HG02852 (cell line): Measurements from ENCODE around the gene TACC3.

Experiments used
- ATAC-seq: cut with Tn5 transposase; IDR thresholded peaks from one replicate; pipeline ENCODE4 v1.9.1; 2021; ENCODE audit warnings: mild to moderate bottlenecking, moderate library complexity; ENCODE audit not compliant: unreplicated experiment

Gene TACC3

DNA sequence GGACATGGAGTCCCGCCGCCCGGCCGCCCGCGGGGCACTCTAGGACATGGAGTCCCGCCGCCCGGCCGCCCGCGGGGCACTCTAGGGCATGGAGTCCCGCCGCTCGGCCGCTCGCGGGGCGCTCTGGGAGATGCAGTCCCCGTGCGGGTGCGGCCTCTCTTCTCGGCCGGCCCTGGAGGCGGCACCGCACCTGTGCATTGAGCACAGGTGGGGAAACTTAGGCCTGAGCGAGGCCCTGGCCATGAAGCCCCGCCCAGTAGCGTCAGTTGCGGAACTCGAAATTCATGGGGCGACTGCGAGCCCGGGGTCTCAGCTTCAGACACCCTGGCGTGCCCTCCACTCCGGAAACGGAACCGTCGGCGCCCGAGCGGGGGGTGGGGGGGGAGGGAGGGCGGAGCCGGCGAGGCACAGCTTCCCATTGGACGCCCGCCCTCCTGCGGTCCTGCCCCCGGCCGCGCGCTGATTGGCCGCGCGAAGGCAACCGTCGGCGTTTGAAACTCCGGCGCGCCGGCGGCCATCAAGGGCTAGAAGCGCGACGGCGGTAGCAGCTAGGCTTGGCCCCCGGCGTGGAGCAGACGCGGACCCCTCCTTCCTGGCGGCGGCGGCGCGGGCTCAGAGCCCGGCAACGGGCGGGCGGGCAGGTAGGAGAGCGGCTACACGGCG, at the start of gene TACC3, which contains the start of gene TMEM129:
Gene TACC3 (plus strand): TSS at position 519 of the 663 bp plus-strand sequence. CDS start 1,901 bp downstream, outside the sequence.
Gene TMEM129 (minus strand): TSS at position 321 of the 663 bp plus-strand sequence. CDS start 486 bp downstream, outside the sequence.
- ATAC-seq, result peak; percentile 81

DNA sequence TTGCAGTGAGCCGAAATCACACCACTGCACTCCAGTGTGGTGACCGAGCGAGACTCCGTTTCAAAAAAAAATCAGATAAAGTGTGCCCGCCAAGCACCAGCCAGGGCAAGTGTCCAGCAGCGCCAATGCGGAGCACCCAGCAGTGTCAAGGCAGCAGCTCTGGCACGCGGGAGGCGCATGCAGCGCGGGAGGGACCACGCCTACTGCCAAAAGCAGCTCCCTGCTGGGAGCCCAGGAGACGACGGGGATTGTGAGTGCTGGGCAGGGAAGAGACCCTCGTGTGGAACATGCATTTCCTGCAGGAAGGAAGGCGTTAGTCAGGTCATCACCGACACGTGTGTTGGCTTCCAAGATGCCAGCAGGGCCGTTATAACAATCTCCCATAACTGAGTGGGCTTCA, 47.6 kb upstream of the TACC3 start:
- no peak for ATAC-seq

DNA sequence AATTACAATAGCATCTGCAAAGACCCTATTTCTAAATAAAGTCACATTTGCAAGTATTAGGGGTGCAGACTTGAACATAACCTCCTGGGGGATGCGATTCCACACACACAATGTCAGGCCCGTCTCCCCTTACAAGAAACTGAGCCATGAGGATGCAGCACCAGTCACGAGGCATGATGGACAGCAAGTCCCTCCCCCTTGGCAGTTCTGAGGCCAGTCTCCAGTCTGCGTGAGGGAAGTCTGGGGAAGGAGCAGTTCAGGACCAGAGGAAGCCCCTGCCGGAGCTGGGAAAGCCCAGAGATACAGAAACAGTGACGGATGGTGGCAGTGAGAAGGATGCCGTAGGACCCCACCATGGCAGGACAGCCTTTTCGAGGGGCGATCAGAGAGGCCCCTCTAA, 46.6 kb upstream of the TACC3 start:
- no peak for ATAC-seq

DNA sequence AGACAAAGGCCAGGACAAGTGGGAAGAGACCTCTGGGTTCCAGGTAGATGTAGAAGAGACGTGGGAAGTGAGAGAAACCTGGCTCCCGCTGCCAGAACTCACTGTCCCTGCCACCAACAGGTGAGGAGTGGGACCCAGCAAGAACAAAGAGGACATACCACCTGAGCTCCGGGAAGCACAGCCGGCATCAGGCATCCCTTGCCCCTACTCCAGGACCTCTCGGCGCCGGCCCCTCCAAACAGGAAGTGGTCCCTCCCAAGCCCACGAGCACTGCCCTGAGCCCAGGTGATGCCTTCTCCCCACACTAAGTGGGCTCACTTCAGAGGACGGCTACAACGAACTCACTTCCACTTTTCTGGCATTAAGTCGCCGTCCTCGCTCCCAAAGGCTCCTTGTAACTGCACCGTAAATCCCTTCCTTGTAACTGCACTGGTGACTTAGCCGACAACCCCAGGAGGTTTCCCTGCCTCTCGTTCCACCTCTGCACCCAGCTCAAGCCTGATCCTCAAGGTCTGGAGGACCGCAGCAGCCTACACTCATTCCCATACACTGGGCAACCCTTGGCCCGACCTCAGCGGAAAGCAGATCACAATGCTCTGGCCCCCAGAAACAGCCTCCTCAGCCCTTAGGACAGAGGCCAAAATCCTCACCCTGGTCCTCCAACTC, 46.1 kb upstream of the TACC3 start:
- ATAC-seq, result no peak

GRCh38 chr4:1675802-1676137, 45.6 kb upstream of the TACC3 start:
- ATAC-seq, result no peak

DNA sequence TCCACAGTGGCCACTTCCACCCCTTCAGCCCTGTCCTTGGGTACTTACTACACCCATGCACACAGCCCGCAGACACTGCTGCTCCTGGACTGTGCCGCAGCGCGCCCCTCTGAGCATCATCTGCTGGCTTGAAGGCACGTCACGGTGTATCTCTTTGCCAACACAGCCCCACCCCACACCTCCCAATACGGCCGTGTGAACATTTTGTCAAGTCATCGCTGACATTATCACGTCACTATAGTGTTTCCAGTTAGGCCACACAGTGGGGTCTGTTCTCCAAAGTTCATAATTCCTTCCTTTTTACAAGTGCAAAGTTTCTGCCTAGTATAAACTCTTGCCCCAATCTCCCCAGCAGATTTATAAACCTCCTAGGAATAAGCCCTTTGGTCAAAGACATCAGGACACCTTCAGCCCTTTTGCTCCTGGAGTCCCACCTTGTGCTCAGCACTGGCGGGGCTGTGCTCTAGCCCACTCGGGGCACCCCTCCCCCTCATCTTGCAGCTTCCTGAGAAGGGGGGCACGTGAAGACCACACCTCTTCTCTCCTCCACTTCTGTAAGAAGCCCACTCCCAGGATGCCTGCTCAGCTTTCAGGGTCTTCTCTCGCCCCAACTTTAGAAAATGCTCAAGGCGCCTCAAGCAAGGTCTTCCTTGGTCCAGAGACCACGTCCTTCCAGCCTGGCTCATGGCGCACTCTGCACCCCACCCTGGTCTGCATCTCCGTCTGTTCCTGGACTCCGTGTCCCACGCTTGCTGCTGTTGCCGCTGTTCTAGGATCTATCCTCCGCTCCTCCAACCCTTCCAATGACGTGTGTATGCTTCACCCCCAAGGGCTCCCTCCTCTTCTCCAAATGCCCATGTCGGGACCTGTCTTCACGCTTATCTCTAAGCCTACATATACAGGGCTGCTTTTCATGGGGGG, 44.5 kb upstream of the TACC3 start:
- no peak for ATAC-seq

- ATAC-seq, result no peak
These were observed 43.1 kb upstream of the TACC3 start for GRCh38 chr4:1678244-1678643.

DNA sequence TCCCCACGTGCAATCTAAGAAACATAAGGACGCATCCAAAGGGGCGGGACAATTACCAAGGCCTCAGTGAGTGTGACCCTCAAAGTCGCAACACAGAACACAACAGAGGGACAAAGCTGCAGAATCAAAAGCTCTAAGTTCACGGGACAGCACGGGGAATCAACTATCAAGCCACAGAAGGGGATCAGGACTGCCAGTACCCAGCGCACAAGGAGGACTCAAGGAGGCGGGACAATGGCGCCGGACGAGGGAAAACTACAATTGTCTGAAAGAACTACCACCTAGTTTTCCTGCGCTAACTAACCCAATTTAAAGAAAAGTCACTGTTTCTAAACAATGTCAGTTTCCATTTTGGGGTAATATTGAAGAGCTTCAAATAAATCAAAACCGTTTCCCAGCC, 38.5 kb upstream of the TACC3 start:
- ATAC-seq, result no peak

GRCh38 chr4:1683261-1683735, 38.0 kb upstream of the TACC3 start:
- ATAC-seq, result no peak

GRCh38 chr4:1683736-1684505, 37.4 kb upstream of the TACC3 start, which contains the start of gene FAM53A:
FAM53A (minus strand) TSS chr4:1684313; CDS start chr4:1668741, 15,572 bp downstream.
- peak; percentile 85 for ATAC-seq

DNA sequence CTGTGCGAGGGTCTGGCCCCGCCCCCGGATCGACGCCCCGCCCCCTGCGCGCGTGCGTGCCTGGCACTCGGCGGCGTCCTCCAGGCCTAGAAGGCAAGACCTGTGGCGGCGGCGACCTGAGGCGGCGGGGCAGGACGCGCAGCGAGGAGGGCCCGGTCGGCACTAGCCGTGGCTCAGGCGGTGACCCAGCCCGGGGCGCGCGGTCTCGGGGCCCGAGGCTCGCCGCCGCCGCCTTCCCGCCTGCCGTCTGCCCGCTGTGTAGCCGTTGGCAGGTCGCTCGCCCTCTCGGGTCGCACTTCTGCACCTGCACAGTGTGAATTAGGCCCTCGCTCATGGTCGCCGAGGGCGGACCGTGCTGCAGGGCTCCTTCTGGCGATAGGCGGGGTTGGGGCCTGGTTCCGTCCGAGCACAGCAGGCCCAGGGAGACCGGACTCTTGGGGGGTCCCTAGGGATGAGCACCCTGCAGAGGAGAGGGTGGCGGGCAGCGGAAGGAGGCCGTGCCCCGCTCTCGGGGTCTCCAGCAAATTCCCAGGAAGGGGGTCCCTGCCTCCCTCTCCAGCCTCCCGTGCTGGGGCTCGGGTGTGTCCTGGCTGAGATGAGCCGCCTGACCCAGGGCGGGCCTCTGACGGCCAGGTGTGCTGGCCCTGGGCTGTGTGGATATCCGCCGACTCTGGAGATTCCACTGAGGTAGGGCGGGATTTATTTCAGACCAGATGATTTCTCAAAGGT, 36.7 kb upstream of the TACC3 start:
- ATAC-seq, result peak; percentile 21

DNA sequence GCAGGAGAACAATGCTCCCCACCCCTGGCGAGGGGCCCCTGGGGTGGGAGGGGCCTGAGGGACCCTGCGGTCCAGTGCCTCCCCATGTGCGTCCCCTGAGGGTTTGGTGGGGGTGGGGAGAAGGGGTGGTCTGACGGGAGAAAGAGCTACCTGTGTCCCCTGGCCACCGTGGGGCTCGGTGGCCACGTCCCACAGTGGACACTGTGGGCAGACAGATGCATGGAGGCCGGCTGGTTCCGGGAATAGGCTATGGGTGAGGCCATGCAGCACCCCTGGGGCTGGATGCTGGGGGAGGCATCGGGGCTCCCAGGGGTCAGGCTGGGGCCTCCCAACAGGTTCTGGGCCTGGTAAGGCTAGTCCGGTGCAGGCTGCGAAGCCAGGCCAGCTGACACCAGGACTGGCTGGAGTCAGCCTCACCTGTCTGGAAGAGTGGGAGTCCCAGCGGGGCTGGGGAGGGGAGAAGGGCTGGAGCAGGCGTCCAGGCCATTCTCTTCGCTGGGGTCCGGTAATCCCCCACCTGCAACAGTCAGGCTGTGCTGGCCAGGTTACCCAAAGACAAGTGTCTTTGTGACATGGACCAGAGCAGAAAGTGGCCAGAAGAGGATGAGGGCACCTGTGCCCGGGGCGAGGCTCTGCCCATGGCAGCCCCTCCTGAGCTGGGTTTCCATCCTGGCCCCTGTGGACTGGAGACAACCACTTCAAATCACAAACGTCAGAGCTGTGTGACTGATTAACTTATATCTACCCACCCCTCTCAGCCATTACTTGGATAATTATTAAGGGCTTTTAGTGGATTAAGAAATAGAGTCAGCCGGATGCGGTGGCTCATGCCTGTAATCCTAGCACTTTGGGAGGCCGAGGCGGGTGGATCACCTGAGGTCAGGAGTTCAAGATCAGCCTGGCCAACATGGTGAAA, 35.8 kb upstream of the TACC3 start:
- no peak for ATAC-seq

- ATAC-seq, result no peak
These were observed 34.8 kb upstream of the TACC3 start for GRCh38 chr4:1686440-1687036.

- ATAC-seq, result no peak
These were observed 30.6 kb upstream of the TACC3 start for GRCh38 chr4:1690698-1691097.

DNA sequence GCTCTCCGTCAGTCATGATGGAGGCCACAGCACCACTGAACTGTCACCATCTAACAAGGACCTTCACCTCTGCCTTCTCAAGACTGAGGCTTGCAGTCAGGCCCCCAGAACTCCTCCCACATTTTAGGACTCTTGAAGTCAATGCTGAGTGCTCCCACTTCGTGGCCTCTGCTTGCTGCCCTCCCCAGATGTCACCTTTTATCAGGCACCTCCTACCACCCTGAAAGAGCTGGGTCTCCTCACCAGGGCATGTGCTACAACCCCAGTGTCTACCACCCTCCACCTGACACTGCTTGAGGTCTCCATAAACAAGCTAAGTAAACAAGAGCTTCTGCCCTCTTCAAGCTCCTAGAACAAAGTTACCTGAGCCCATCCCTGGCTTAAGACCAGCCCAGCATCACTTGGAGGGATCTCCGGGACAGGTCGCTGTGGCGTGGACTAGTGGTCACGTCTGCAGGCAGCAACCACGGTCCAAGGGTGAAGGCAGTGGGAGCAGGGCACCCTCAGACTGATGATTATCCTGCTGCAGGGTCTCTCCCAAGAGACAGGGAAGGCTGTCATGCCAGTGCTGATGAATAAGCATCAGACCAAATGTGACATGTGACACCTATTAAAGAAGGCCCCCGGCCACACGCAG, 29.5 kb upstream of the TACC3 start:
- ATAC-seq, result no peak

- ATAC-seq, result peak; percentile 75
These were observed 28.0 kb upstream of the TACC3 start for GRCh38 chr4:1693131-1693896.

GRCh38 chr4:1695913-1696312, 25.4 kb upstream of the TACC3 start:
- ATAC-seq, result no peak
